K562 (cell line): ENCODE data around the gene UBE2E1. TPM values are rescaled to one million over a fixed set of nuclear protein-coding genes. Genes with fewer than 3 reads are reported as not detected.

Source experiments
- ATAC-seq: fragments of 200-7000 bp; cut with Tn5 transposase; 3 replicates; pipeline ENCODE4 v1.9.1; 2020; ENCODE audit warnings: moderate library complexity
- BruUV-seq: library from RNA; stranded (reverse); fragments of 400-500 nt; replicated peaks from 2 replicates; lab custom pipeline; 2021; lab: Mats Ljungman, UMichigan
- CTCF ChIA-PET: fragments of 300-600 bp; formaldehyde crosslinking; extraction: SDS; loops from one replicate; lab custom pipeline; 2021; ENCODE audit warnings: low intra/inter-chr PET ratio; lab: Yijun Ruan, JAX
- POLR2A ChIA-PET: fragments of 300-600, 350-650 bp; sonication (Branson Sonifier 250); formaldehyde crosslinking; extraction: SDS; loops from one replicate; lab custom pipeline; 2021; ENCODE audit warnings: antibody characterized with exemption, inconsistent platforms; lab: Yijun Ruan, JAX
- DNase-seq, 4 experiments: peaks; one replicate each; pipeline versions ENCODE4 v3.0.0 to v3.0.0-alpha.2; 2011 to 2018; ENCODE audit warnings: low spot score in 3 of 4, mixed read lengths in 3 of 4; ENCODE audit errors: extremely low read depth in 1 of 4
- FAIRE-seq: peaks from 2 replicates; lab custom pipeline; 2011; peaks lifted over from hg19 to GRCh38; lab: Jason Lieb, UNC
- H2AFZ ChIP-seq: 2 replicates; pipeline ENCODE4 v1.6.0; 2011; ENCODE audit warnings: low read depth, low read length, control low read depth, inconsistent platforms
- H3K27ac ChIP-seq: fragments of 200-600 bp; 3 replicates; pipeline ENCODE4 v1.8.0; 2011; ENCODE audit warnings: low read depth, mild to moderate bottlenecking, control low read depth, inconsistent platforms, low read length, moderate library complexity, mixed read lengths; ENCODE audit errors: extremely low read depth
- H3K27me3 ChIP-seq, 2 experiments: fragments of 300-600 bp in 1 of 2; 2 replicates in 1 of 2; 3 replicates in 1 of 2; pipeline versions ENCODE4 v1.6.0 to v1.8.0; 2011; ENCODE audit warnings: inconsistent platforms in 2 of 2, low read length in 2 of 2, mild to moderate bottlenecking in 1 of 2, mixed read lengths in 1 of 2, moderate library complexity in 1 of 2; ENCODE audit not compliant: control insufficient read depth in 2 of 2, insufficient read depth in 2 of 2
- H3K36me3 ChIP-seq: fragments of 300-600 bp; 3 replicates; pipeline ENCODE4 v1.8.0; 2011; ENCODE audit warnings: mild to moderate bottlenecking, low read length, inconsistent platforms; ENCODE audit not compliant: control insufficient read depth, insufficient read depth
- H3K4me1 ChIP-seq, 2 experiments: fragments of 200-600 bp in 1 of 2; replicated peaks in 1 of 2; 2 replicates in 1 of 2; 3 replicates in 1 of 2; pipeline versions ENCODE4 v1.5.1 to v1.8.0; 2011; ENCODE audit warnings: inconsistent platforms in 2 of 2, low read length in 2 of 2, mild to moderate bottlenecking in 1 of 2, mixed read lengths in 1 of 2, moderate library complexity in 1 of 2; ENCODE audit not compliant: control insufficient read depth in 2 of 2, insufficient read depth in 2 of 2
- H3K4me2 ChIP-seq: 2 replicates; pipeline ENCODE4 v1.6.1; 2011; ENCODE audit warnings: low read length, control low read depth, inconsistent platforms, mixed read lengths; ENCODE audit not compliant: insufficient read depth
- H3K4me3 ChIP-seq: fragments of 200-600 bp; sonication (generic), shearing (Covaris generic); 2 replicates; pipeline ENCODE4 v1.5.1; 2016; ENCODE audit warnings: control low read depth, inconsistent platforms
- H3K79me2 ChIP-seq: fragments of 200-600 bp; 3 replicates; pipeline ENCODE4 v1.8.0; 2011; ENCODE audit warnings: low read length, inconsistent platforms; ENCODE audit not compliant: control insufficient read depth, insufficient read depth
- H3K9ac ChIP-seq, 2 experiments: 2 replicates each; pipeline versions ENCODE4 v1.6.0 to v1.6.1; 2011; ENCODE audit warnings: low read depth in 2 of 2, low read length in 2 of 2, control low read depth in 1 of 2, inconsistent platforms in 1 of 2, mild to moderate bottlenecking in 1 of 2, mixed read lengths in 1 of 2; ENCODE audit not compliant: insufficient read depth in 1 of 2
- H3K9me1 ChIP-seq: one replicate; pipeline ENCODE4 v1.6.0; 2011; ENCODE audit warnings: inconsistent platforms, mild to moderate bottlenecking, low read length, moderate library complexity; ENCODE audit not compliant: control insufficient read depth, insufficient read depth
- H3K9me3 ChIP-seq: replicated peaks from 2 replicates; pipeline ENCODE4 v1.5.1; 2011; ENCODE audit warnings: low read depth, low read length, inconsistent platforms; ENCODE audit not compliant: control insufficient read depth, insufficient read depth
- H4K20me1 ChIP-seq: replicated peaks from 2 replicates; pipeline ENCODE4 v1.6.1; 2011; ENCODE audit warnings: low read length, inconsistent platforms, mixed read lengths; ENCODE audit not compliant: control insufficient read depth, insufficient read depth
- DACH1 ChIP-seq: fragments of 450-650 bp; IDR thresholded peaks from 2 replicates; pipeline ENCODE4 v1.6.1; 2018; ENCODE audit not compliant: partially characterized antibody
- FOS ChIP-seq: IDR thresholded peaks from 3 replicates; pipeline ENCODE4 v1.6.1; 2011; ENCODE audit not compliant: insufficient read length; ENCODE audit errors: extremely low read depth
- GATAD2B ChIP-seq: fragments of 450-650 bp; IDR thresholded peaks from 2 replicates; pipeline ENCODE4 v1.6.1; 2017; ENCODE audit warnings: mild to moderate bottlenecking, borderline replicate concordance
- MTA3 ChIP-seq: fragments of 450-650 bp; formaldehyde crosslinking; IDR thresholded peaks from 2 replicates; pipeline ENCODE4 v1.6.1; 2017; ENCODE audit warnings: mild to moderate bottlenecking, borderline replicate concordance
- SREBF1 ChIP-seq: fragments of 150-350 bp; IDR thresholded peaks from 2 replicates; pipeline ENCODE4 v1.6.1; 2014; ENCODE audit warnings: antibody characterized with exemption, low read depth, low read length, borderline replicate concordance
- ZFP36 ChIP-seq: fragments of 150-350 bp; IDR thresholded peaks from 2 replicates; pipeline ENCODE4 v1.6.1; 2018; ENCODE audit warnings: low read length, low read depth; ENCODE audit not compliant: partially characterized antibody
- ZNF224 ChIP-seq: sonication (generic); formaldehyde crosslinking; IDR thresholded peaks from 2 replicates; pipeline ENCODE4 v1.8.0; 2022; ENCODE audit warnings: mild to moderate bottlenecking, missing genetic modification reagents
- ZSCAN29 ChIP-seq: fragments of 450-650 bp; IDR thresholded peaks from 2 replicates; pipeline ENCODE4 v1.6.1; 2017
- WGBS: fragments of 100-300 bp; shearing (Covaris generic); methylation state at CpG from one replicate; pipeline ENCODE4 v1.1.6; 2016; ENCODE audit warnings: low coverage, mixed read lengths; ENCODE audit not compliant: insufficient coverage; ENCODE audit errors: missing lambda C conversion rate; 5-methylcytosine and 5-hydroxymethylcytosine counted together
- in situ Hi-C: fragments of 300-500 bp; cut with MboI; formaldehyde crosslinking; loops from 4 replicates; pipeline ENCODE4 v1.15.0; 2018; ENCODE audit warnings: inconsistent platforms, mixed read lengths
- intact Hi-C: fragments of 100-400 bp; cut with micrococcal nuclease; formaldehyde crosslinking; loops from 2 replicates; pipeline ENCODE4 v1.14.2; 2022
- polyA plus RNA-seq, 8 experiments: library from polyadenylated mRNA; depleted of rRNA in 4 of 8; stranded (reverse) in 5 of 8; unstranded in 3 of 8; fragments of >200 nt; fragmentation: Nextera tagmentation in 2 of 8; fragmentation: Illumina TruSeq in 1 of 8; extraction: Ambion mirVana in 2 of 8; extraction: Trizol in 1 of 8; gene quantifications; 2 replicates each; pipeline versions ENCODE4 v1.2.1 to v1.2.3, GENCODE V29; 2011 to 2014; ENCODE audit warnings: inconsistent platforms in 1 of 8, missing spikeins in 1 of 8
- total RNA-seq, 7 experiments: library from RNA; depleted of rRNA in 6 of 7; stranded (reverse); fragments of >200 nt in 6 of 7; fragmentation: Illumina TruSeq in 2 of 7; extraction: Trizol in 2 of 7; gene quantifications; 2 replicates each; pipeline versions ENCODE4 v1.2.1 to v1.2.3, GENCODE V29; 2011 to 2021; ENCODE audit warnings: low replicate concordance in 1 of 7
- TF ChIP-seq, protein P1 (sequence below), 2 experiments: IDR thresholded peaks; 2 replicates each; pipeline ENCODE4 v1.6.1; 2011; ENCODE audit warnings: borderline replicate concordance in 1 of 2, control low read depth in 1 of 2, low read depth in 1 of 2, low read length in 1 of 2, mild to moderate bottlenecking in 1 of 2, mixed read lengths in 1 of 2, moderate library complexity in 1 of 2; ENCODE audit not compliant: insufficient read depth in 1 of 2, insufficient read length in 1 of 2, poor library complexity in 1 of 2, severe bottlenecking in 1 of 2; ENCODE audit errors: extremely low read depth in 1 of 2
- TF ChIP-seq, protein P2 (sequence below): fragments of 450-650 bp; IDR thresholded peaks from 2 replicates; pipeline ENCODE4 v1.7.0; 2016; ENCODE audit warnings: borderline replicate concordance

Gene UBE2E1
- total and polyA plus RNA-seq, 9 of the 15 experiments (the other 6 are each of a cell fraction or from before 2014, with no cell fraction given): 54.4 to 294 (median 165) TPM

DNA sequence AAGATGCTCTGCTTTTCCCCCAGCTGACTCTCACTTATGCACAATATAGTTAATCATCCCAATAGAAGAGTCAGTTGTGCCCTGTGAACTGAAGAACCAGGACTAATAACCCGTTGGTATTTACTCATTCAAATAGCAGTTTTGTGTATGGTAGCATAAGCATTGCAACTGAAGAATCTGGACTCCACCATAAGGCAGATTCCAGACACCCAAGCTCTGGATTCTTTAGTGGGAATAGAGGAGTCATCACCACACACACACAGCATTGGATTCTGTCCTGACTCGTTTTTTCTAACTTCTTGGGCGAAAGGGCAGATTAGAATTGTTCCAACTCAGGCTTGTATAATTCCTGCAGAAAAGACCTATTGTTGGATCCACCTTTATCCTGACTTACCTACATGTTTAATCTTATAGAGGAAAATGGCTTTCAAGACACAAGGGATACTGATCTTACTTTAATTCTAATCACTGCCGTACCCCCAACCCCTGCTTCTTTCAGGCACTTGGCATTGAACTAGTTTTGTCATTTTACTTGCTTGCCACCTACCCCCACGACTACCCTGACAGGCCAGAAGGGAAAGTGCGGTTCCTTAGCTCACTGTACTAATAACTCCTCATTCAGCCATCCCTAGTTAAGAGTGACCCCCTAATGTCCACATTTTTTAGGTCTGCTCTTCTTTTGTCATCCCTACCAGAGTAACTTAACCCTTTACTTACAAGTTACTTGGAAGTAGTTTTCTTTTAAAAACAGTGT, 68.8 kb downstream of the UBE2E1 start (continued):
- no peak for TF ChIP-seq SREBF1
- TF ChIP-seq ZSCAN29: no peak
- TF ChIP-seq FOS: no peak

GRCh38 chr3:23875113-23875725, 69.5 kb downstream of the UBE2E1 start:
- no peak overlapping the region for H2AFZ ChIP-seq
- H3K79me2 ChIP-seq: peaks cover 14% of the 10 kb centered on the region; the same call in 2 of the 3 replicates
- in situ Hi-C loops: no loop called here
- TF ChIP-seq, protein P1, sequence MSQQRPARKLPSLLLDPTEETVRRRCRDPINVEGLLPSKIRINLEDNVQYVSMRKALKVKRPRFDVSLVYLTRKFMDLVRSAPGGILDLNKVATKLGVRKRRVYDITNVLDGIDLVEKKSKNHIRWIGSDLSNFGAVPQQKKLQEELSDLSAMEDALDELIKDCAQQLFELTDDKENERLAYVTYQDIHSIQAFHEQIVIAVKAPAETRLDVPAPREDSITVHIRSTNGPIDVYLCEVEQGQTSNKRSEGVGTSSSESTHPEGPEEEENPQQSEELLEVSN (IDR thresholded peaks at IDR 0.05; ENCODE audit: borderline replicate concordance in 1 of 2, extremely low read depth in 1 of 2, insufficient read depth in 1 of 2, insufficient read length in 1 of 2, low read depth in 1 of 2, low read length in 1 of 2, poor library complexity in 1 of 2, severe bottlenecking in 1 of 2): no peak
- TF ChIP-seq ZFP36 (no peak), MTA3 (no peak), GATAD2B (no peak), DACH1 (no peak), ZNF224 (CRISPR knock-in tag) (no peak)
- TF ChIP-seq, protein P2, sequence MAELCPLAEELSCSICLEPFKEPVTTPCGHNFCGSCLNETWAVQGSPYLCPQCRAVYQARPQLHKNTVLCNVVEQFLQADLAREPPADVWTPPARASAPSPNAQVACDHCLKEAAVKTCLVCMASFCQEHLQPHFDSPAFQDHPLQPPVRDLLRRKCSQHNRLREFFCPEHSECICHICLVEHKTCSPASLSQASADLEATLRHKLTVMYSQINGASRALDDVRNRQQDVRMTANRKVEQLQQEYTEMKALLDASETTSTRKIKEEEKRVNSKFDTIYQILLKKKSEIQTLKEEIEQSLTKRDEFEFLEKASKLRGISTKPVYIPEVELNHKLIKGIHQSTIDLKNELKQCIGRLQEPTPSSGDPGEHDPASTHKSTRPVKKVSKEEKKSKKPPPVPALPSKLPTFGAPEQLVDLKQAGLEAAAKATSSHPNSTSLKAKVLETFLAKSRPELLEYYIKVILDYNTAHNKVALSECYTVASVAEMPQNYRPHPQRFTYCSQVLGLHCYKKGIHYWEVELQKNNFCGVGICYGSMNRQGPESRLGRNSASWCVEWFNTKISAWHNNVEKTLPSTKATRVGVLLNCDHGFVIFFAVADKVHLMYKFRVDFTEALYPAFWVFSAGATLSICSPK: no peak
- TF ChIP-seq, all 486 proteins: peak for 0
- peaks cover 0 to 3% of the 10 kb centered on the region in 2 experiments; a peak in 2 of 5 replicates for H3K4me1 ChIP-seq
- H3K9me1 ChIP-seq: no peaks in the 10 kb centered on the region
- H3K36me3 ChIP-seq: no peaks in the 10 kb centered on the region
- H3K4me2 ChIP-seq: no peak overlapping the region
- FAIRE-seq (no peak), DNase-seq (no peak), ATAC-seq (no peak)
- ChIA-PET CTCF (no interaction called here), POLR2A (no interaction called here)
- H3K27ac ChIP-seq: no peak overlapping the region
- no peaks in the 10 kb centered on the region for H3K9me3 ChIP-seq
- intact Hi-C loops: loop anchor here (10.0 kb wide), 1 partner anchor 160 kb away; no protein-coding TSS in a partner anchor
- H3K27me3 ChIP-seq: no peaks in the 10 kb centered on the region
- BruUV-seq: no TSS peak
- no peak overlapping the region for H3K4me3 ChIP-seq
- no peak overlapping the region for H3K9ac ChIP-seq
- 72% methylated on average over 4 of the region's 4 CpGs for WGBS
- no peaks in the 10 kb centered on the region for H4K20me1 ChIP-seq
